HG03175 (cell line): ENCODE results near the gene WNK2.
"Not testable (repeated sequence)": the region's sequence is repeated elsewhere in the genome, so short reads cannot be mapped to it uniquely, and the experiment has no call there.

ENCODE experiments used
- ATAC-seq: cut with Tn5 transposase; IDR thresholded peaks from one replicate; pipeline ENCODE4 v1.9.1; 2021; ENCODE audit warnings: mild to moderate bottlenecking, moderate library complexity; ENCODE audit not compliant: unreplicated experiment

WNK2 gene

DNA sequence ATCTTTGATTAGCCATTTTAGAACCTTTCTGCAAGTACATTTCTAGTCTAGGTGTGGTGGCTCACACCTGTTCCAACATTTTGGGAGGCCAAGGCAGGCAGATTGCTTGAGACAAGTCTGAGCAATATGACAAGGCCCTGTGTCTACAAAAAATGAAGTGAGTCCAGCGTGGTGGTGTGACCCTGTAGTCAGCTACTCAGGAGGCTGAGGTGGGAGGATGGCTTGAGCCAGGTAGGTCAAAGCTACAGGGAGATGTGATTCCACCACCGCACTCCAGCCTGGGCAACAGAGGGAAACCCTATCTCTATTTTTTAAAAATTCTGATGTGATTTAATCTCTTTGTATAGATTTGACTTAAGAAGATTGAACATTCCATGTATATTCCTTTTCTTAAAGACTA lies 171.9 kb downstream of the WNK2 start:
- ATAC-seq = no peak

GRCh38 chr9:93357649-93358048 lies 173.7 kb downstream of the WNK2 start:
- ATAC-seq = no peak

GRCh38 chr9:93359907-93360306 lies 176.0 kb downstream of the WNK2 start:
- not testable (repeated sequence) for ATAC-seq

DNA sequence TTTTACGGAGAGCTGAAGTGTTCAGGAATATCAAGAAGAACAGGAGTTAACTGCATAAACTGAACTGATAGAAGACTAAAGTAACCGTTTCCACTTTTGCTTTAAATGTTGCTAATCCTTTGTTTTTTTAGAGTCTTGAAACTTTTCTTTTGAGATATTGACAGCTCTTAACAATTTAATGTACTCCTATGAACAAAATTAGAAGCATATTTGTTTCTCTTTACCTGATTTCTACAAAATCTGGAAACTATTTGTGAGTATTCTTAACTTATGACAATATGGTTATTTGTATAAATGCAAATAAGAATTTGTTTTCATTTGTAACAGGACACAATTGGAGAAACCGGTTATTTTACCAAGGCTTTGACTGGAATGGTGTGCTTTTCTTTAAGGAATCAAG lies 178.1 kb downstream of the WNK2 start:
- no peak for ATAC-seq

DNA sequence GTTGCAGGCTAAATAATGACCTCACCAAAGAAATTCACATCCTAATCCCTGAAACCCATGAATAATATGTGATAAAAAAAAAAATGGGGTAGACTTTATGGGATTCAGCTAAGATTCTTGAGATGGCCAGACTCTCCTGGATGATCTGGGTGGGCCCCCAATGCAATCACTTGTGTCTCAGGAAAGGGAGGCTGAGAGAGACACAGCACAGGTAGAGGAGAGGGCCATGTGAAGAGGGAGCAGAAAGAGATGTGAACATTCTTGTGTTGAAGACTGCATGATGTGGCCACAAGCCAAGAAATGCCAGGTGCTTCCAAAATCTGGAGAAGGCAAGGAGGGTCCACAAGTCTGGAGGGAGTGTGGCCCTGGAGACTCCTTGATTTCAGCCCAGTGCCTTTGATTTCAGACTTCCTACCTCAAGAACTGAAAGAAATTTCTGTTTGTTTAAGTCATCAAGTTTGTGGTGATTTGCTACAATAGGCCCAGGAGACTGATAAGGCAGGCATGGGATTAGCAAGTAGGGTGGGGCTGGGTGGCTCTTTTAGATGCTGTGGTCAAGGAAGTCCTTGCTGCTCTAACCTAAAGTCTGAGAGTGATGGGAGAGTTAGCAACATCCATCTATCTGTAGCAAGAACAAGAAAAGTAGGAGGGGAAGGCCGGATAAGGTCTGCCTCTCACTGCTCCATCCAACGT lies 180.9 kb downstream of the WNK2 start:
- ATAC-seq = no peak

GRCh38 chr9:93365427-93366118 lies 181.6 kb downstream of the WNK2 start:
- no peak for ATAC-seq

DNA sequence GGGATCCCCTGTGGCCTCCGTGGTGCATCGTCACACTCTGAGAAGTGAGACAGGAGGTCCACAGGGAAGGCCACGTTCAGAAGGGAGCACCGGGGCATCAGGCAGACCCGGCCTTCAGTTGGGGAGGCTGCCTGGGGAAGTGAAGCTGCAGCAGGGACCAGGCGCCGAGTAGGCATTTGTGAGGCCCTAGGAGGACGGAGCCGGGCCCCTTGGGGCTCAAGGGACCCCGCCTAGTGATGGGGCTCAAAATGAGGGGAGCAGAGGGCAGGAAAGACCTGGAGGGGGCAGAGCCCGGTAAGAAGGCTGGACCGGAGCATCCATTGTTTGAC lies 182.1 kb downstream of the WNK2 start:
- ATAC-seq = no peak

DNA sequence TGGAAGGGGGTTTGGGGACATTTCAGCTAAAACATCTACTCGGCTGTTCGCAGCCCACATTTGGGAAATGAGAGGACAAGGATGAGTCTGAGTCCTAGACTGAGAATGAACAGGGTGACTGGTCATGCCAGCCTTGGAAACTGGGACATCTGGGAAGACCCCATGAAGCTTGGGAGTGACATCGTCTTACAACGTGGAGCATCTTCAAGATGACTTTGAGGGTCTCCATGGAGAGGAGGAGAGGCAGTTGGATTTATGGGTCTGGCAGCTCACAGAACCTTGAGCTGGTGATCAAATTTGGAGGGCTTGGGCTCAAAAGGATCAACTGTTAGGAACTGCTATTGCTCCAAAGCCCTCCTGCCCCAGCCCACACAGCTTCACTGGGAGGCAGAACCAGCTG lies 182.5 kb downstream of the WNK2 start:
- ATAC-seq = not testable (repeated sequence)

GRCh38 chr9:93368437-93368836 lies 184.5 kb downstream of the WNK2 start:
- no peak for ATAC-seq

DNA sequence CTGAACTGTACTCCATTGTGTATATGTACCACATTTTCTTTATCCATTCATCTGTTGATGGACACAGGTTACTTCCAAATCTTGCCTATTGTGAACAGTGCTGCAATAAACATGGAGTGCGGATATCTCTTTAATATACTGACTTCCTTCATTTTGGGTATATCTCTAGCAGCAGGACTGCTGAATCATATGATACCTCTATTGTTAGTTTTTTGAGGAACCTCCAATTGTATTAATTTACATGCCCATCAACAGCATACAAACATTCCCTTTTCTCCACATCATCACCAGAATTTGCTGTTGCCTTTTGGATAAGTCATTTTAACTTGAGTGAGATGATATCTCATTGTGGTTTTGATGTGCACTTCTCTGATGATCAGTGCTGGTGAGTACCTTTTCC lies 185.7 kb downstream of the WNK2 start:
- ATAC-seq = no peak
